Stomach (tissue), 9 donors: ENCODE data around the gene REEP6. TPM values are rescaled to one million over a fixed set of nuclear protein-coding genes. Genes with fewer than 3 reads are reported as not detected.

Experiments
- DNase-seq, 2 donors: peaks; one replicate each; pipeline versions ENCODE4 v3.0.0 to v3.0.0-alpha.2; 2013 to 2019
- H3K27ac ChIP-seq, 5 donors: fragments of 200-600 bp in 4 of 5; sonication (generic) in 4 of 5; one replicate each; pipeline ENCODE4 v1.5.1; 2013 to 2019; ENCODE audit warnings: mild to moderate bottlenecking in 1 of 5, moderate library complexity in 1 of 5
- H3K27me3 ChIP-seq, 3 donors: fragments of 200-600 bp; sonication (generic); one replicate each; pipeline ENCODE4 v1.5.1; 2017 to 2019; ENCODE audit warnings: mixed run types in 1 of 3
- H3K36me3 ChIP-seq, 4 donors: fragments of 200-600 bp; sonication (generic); 1 replicate in 3 of 4; 2 replicates in 1 of 4; pipeline ENCODE4 v1.5.1; 2016 to 2019
- H3K4me1 ChIP-seq, 4 donors: fragments of 200-600 bp; sonication (generic); one replicate each; pipeline ENCODE4 v1.5.1; 2016 to 2019
- H3K4me3 ChIP-seq, 4 donors: fragments of 200-600 bp; sonication (generic) in 3 of 4; one replicate each; pipeline ENCODE4 v1.5.1; 2016 to 2019; ENCODE audit warnings: mild to moderate bottlenecking in 1 of 4
- H3K9me3 ChIP-seq, 4 donors: fragments of 200-600 bp; sonication (generic); one replicate each; pipeline ENCODE4 v1.5.1; 2016 to 2019
- EP300 ChIP-seq: sonication (generic); formaldehyde crosslinking; IDR thresholded peaks from one replicate; pipeline ENCODE4 v1.6.1; 2017; ENCODE audit warnings: antibody characterized with exemption
- POLR2A ChIP-seq, 4 donors: fragments of 450-650 bp; IDR thresholded peaks; one replicate each; pipeline ENCODE4 v1.6.1; 2016; ENCODE audit warnings: antibody characterized with exemption in 4 of 4, control low read depth in 2 of 4, mild to moderate bottlenecking in 1 of 4, moderate library complexity in 1 of 4
- POLR2AphosphoS5 ChIP-seq, 3 donors: sonication (generic); formaldehyde crosslinking; IDR thresholded peaks; one replicate each; pipeline ENCODE4 v1.6.1; 2016; ENCODE audit warnings: antibody characterized with exemption in 3 of 3
- WGBS, 5 donors: extraction: QIAGEN DNeasy Blood & Tissue Kit in 3 of 5; methylation state at CpG; one replicate each; pipeline versions ENCODE4 v1.1.5 to v1.1.7; 2013 to 2018; 5-methylcytosine and 5-hydroxymethylcytosine counted together
- intact Hi-C: fragments of 100-400 bp; cut with DNase I; formaldehyde crosslinking; loops from one replicate; pipeline ENCODE4 v1.15.1; 2023; ENCODE audit warnings: low total_unique reads
- polyA plus RNA-seq, 3 donors: library from polyadenylated mRNA; stranded (reverse); fragments of 200-250 nt; gene quantifications; one replicate each; pipeline ENCODE4 v1.2.3, GENCODE V29; 2013
- total RNA-seq, 5 donors: library from RNA; depleted of rRNA; stranded (reverse); fragments of >200 nt; gene quantifications; one replicate each; pipeline versions ENCODE4 v1.1.0 to v1.2.3, GENCODE V29; 2014 to 2016
- TF ChIP-seq, protein P1 (sequence below), 7 experiments: fragments of 450-650 bp in 4 of 7; fragments of 200-600 bp in 3 of 7; sonication (generic) in 3 of 7; IDR thresholded peaks; one replicate each; pipeline ENCODE4 v1.5.1; 2016 to 2019; ENCODE audit warnings: antibody characterized with exemption in 7 of 7, control low read depth in 2 of 7, mild to moderate bottlenecking in 1 of 7
- donor health status: healthy with polysubstance abuse.
- donor health status: Bipolar disorder and iron deficiency.
- donor health status: healthy.

REEP6 gene
- total and polyA plus RNA-seq, 8 donors: 3.5 to 24.3 (median 6.1) TPM; not detected in 3

DNA sequence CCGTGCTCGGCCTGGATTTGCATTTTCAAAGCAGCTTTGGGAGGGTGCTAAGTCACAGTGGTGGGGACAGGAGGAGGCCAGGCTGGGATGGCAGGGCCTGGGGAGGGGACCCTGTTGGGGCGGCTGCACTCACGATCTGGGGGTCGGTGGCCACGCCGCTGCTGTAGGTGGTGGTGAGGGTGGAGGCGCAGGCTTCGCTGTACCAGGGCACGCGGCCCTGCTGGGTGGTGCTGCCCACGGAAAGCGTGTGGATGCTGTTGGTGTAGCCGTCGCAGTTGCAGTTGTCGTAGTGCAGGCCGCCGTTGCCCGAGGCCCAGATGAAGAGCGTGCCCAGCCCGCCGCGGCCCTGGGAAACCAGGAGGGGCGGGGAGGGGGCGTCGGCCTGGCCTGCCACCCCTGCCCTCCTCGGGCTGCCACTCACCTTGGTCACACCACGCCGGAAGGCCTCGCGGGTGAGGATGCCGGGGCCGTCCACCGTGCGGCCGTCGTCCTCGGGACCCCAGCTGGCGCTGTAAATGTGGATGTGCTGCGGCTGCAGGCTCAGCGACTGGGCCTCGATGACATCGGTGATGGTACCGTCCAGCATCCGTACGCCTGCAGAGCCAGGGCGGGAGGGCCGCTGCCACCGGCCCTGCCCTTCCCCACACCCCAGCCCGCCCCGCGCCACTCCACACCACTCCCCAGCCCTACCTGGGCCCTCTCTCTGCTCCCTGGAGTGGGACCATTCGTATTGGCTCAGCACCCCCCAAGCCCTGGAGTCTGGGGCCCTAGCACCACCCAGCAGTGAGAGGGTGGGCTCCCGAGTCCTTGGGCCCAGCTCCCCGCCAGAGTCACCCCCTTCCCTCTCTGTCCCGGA lies 4.0 kb upstream of the REEP6 start:
- DNase-seq: peak in 1 of 2 donors; percentile 5
- TF ChIP-seq, protein P1, sequence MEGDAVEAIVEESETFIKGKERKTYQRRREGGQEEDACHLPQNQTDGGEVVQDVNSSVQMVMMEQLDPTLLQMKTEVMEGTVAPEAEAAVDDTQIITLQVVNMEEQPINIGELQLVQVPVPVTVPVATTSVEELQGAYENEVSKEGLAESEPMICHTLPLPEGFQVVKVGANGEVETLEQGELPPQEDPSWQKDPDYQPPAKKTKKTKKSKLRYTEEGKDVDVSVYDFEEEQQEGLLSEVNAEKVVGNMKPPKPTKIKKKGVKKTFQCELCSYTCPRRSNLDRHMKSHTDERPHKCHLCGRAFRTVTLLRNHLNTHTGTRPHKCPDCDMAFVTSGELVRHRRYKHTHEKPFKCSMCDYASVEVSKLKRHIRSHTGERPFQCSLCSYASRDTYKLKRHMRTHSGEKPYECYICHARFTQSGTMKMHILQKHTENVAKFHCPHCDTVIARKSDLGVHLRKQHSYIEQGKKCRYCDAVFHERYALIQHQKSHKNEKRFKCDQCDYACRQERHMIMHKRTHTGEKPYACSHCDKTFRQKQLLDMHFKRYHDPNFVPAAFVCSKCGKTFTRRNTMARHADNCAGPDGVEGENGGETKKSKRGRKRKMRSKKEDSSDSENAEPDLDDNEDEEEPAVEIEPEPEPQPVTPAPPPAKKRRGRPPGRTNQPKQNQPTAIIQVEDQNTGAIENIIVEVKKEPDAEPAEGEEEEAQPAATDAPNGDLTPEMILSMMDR (IDR thresholded peaks at IDR 0.05): no peak
- TF ChIP-seq EP300 (no peak), POLR2A (IDR thresholded peaks at IDR 0.05) (no peak)
- H3K27me3 ChIP-seq: peaks cover 0 to 11% (median 6%) of the 10 kb centered on the region in 3 donors
- intact Hi-C loops: no loop called here
- H3K4me3 ChIP-seq: no peak overlapping the region
- no peaks in the 10 kb centered on the region for H3K9me3 ChIP-seq
- H3K4me1 ChIP-seq: peaks cover 16 to 22% (median 21%) of the 10 kb centered on the region in 4 donors
- H3K27ac ChIP-seq: no peak overlapping the region
- WGBS, 5 donors: 92 to 94% (median 94%) methylated on average over 22 to 56 of the region's 56 CpGs
- no peaks in the 10 kb centered on the region for H3K36me3 ChIP-seq

DNA sequence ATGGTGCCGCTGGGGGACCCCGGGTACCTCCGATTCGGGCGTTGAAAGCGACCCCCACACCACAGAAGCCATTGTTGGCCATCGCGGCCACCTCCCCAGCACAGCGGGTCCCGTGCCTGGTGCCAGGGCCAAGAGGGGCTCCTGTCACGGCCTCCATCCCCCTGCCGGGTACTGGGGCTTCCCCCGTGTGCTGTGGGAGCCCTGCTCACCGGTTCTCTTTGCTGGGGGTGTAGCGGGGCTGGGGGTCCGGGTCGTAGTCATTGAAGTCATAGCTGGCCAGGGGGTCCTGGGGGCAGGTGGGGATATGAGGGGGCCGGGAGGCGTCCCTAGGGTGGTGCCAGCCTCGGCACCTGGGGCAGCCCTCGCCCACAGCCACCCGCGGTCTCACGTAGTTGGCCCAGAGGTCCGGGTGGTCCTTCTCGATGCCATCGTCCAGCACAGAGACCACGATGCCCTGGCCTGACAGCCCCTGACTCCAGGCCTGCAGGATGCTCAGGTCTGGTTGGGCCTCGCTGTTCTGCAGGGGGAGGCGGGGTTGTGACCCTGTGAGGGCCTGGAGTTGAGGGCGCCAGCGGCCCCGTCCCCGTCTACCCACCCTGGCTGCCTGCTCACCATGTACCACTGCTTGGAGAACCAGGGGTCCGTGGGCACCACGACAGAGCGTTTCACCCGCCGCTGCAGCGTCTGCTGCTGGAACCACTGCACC lies 3.3 kb upstream of the REEP6 start:
- Histone ChIP-seq H3K4me3 (no peak overlapping the region), H3K4me1 (peaks cover 18 to 26% (median 23%) of the 10 kb centered on the region in 4 donors), H3K27ac (no peak overlapping the region), H3K9me3 (no peaks in the 10 kb centered on the region), H3K27me3 (peaks cover 0 to 18% (median 6%) of the 10 kb centered on the region in 3 donors), H3K36me3 (no peaks in the 10 kb centered on the region)
- 91 to 98% (median 93%) methylated on average over 15 to 40 of the region's 40 CpGs for WGBS, 5 donors
- intact Hi-C loops: no loop called here
- TF ChIP-seq, protein P1 (IDR thresholded peaks at IDR 0.05): no peak
- TF ChIP-seq EP300 (no peak), POLR2A (IDR thresholded peaks at IDR 0.05) (no peak), POLR2AphosphoS5 (IDR thresholded peaks at IDR 0.05) (no peak)
- DNase-seq: peak in 1 of 2 donors; percentile 9

DNA sequence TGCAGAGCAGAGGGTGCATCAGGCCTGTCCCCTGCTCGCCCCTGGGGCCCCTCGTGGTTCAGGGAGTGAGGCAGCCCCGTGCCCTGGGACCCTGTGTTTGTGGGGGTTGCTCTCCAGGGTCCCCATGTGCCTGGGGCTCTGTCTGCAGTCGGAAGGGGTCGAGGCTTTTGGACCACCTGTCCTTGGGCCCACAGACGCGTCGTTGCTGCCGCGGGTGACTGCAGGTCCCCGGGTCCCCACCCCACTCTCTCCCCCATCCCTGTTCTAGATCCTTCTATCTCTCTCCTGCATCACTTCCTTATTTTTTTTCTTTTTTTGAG lies 2.7 kb upstream of the REEP6 start:
- Histone ChIP-seq H3K9me3 (no peaks in the 10 kb centered on the region), H3K27ac (no peak overlapping the region), H3K4me3 (no peak overlapping the region), H3K4me1 (peaks cover 18 to 26% (median 23%) of the 10 kb centered on the region in 4 donors), H3K36me3 (no peaks in the 10 kb centered on the region), H3K27me3 (peaks cover 0 to 23% (median 6%) of the 10 kb centered on the region in 3 donors)
- no peak for DNase-seq
- TF ChIP-seq EP300 (no peak), POLR2A (IDR thresholded peaks at IDR 0.05) (no peak), POLR2AphosphoS5 (IDR thresholded peaks at IDR 0.05) (no peak)
- TF ChIP-seq, protein P1 (IDR thresholded peaks at IDR 0.05): no peak
- intact Hi-C loops: no loop called here
- 89 to 92% (median 91%) methylated on average over 7 to 11 of the region's 11 CpGs for WGBS, 5 donors

DNA sequence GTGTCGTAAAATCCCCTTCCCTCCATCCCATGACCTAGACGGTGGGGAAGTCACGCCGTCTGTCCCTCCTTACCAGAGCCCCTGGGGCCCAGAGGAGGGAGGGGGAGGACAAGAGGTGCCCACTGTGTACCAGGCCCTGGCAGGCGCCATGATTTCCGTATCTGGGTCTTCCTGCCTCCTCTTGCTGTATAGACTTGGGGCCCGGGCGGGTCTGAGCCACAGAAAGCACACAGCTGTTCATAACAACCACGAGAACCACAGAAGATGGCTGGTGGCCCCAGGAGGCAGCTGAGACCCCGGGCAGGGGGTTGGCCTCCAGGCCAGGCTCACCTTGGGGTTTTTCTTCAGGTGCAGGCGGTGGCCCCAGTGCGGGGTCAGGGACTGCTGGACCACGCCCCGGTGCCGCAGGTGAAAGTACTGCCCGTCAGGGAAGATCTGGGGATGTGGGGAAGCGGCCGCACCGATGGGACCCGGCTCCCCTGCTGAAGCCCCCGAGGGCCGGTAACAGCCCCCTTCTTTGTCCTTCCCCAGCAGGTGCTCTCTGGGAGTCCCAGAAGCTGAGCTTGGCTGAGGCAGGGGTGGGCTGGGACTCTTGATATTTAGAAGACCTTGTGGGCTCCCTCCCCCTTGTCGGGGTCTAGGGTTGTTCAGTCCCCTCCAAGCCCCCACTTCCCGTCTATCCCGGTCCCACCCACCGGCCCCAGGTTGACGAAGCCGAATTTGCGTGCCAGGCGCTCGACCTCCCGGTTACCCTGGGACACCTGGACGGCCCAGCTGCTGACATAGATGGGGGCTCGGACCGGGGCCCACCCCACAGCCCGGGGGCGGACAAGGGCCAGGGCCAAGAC lies 1.3 kb upstream of the REEP6 start:
- H3K4me1 ChIP-seq: peaks cover 18 to 26% (median 23%) of the 10 kb centered on the region in 4 donors
- peak overlapping the region; percentile 74 to 89 (median 79) for H3K27ac ChIP-seq
- peak overlapping the region; percentile 50 to 75 (median 53) for H3K4me3 ChIP-seq
- intact Hi-C loops: no loop called here
- WGBS, 5 donors: 19 to 64% (median 23%) methylated on average over 7 to 37 of the region's 37 CpGs
- peaks cover 0 to 25% (median 6%) of the 10 kb centered on the region in 3 donors for H3K27me3 ChIP-seq
- TF ChIP-seq, protein P1 (IDR thresholded peaks at IDR 0.05): no peak
- no peak for TF ChIP-seq EP300
- TF ChIP-seq POLR2AphosphoS5 (IDR thresholded peaks at IDR 0.05): no peak
- no peak for TF ChIP-seq POLR2A (IDR thresholded peaks at IDR 0.05)
- DNase-seq: peak in 1 of 2 donors; percentile 47
- H3K36me3 ChIP-seq: no peaks in the 10 kb centered on the region
- no peaks in the 10 kb centered on the region for H3K9me3 ChIP-seq
